ENCODE measurements around the gene ZNF593OS. TPM values are rescaled to one million over a fixed set of nuclear protein-coding genes. Genes with fewer than 3 reads are reported as not detected.

The ZNF593OS gene
- total RNA-seq, 1 experiment from 2014 or later, result not detected

DNA sequence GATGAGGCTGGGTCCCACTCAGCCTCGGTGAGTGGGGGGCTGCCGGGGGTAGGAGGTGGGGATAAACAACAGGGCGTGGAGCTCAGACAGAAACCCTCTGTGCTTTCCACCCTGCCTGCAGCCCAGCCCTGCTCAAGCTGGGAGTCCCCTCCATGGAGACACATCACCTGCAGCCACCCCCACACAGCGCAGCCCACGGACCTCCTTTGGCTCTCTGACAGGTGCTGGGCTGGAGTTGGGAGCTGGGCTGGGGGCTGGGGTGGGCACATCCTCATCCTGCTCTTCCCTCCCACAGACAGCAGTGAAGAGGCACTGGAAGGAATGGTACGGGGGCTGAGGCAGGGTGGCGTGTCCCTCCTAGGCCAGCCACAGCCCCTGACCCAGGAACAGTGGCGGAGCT, 16.8 kb upstream of the ZNF593OS start:
- H2AFZ ChIP-seq (ENCODE audit: low read depth, low read length, poor library complexity, severe bottlenecking), result no peak overlapping the region
- no TSS peak for BruUV-seq (replicated peaks)

More for the DNA sequence above, 16.8 kb upstream of the ZNF593OS start:
- no peaks in the 10 kb centered on the region for H3K9me2 ChIP-seq (ENCODE audit: insufficient read depth)
- CTCF ChIA-PET, result interaction anchor here (2.6 kb wide), 2 partner anchors 11 to 45 kb away, joined by 13 to 16 read pairs; partner anchors contain the start of genes CEP85 and CNKSR1
- no peak overlapping the region for H3K4me2 ChIP-seq (ENCODE audit: low read length)
- no peak for TF ChIP-seq EZH2phosphoT487 (IDR thresholded peaks at IDR 0.05; ENCODE audit: borderline replicate concordance)
- TF ChIP-seq YY1 (IDR thresholded peaks at IDR 0.05; ENCODE audit: extremely low read depth, insufficient replicate concordance, low read depth, low read length), result no peak
- no peak for TF ChIP-seq SIN3A (IDR thresholded peaks at IDR 0.05; ENCODE audit: low read depth)
- TF ChIP-seq ELF1 (IDR thresholded peaks at IDR 0.05; ENCODE audit: borderline replicate concordance, low read depth), result no peak
- no peak for TF ChIP-seq FOSL1 (IDR thresholded peaks at IDR 0.05; ENCODE audit: low read depth)
- TF ChIP-seq CBX3 (IDR thresholded peaks at IDR 0.05; ENCODE audit: low read depth), result no peak
- TF ChIP-seq EZH2 (IDR thresholded peaks at IDR 0.05), result no peak
- TF ChIP-seq ZFX (IDR thresholded peaks at IDR 0.05), result no peak
- no peak for TF ChIP-seq POLR2A (IDR thresholded peaks at IDR 0.05; ENCODE audit: borderline replicate concordance, extremely low read depth, insufficient read depth, insufficient read length)
- TF ChIP-seq JUND (IDR thresholded peaks at IDR 0.05), result no peak
- TF ChIP-seq SP1 (IDR thresholded peaks at IDR 0.05; ENCODE audit: low read depth), result no peak
- no peak for TF ChIP-seq SRF (IDR thresholded peaks at IDR 0.05; ENCODE audit: low read depth)
- no peak for TF ChIP-seq CTCF (IDR thresholded peaks at IDR 0.05 in 2 of 3, conservative IDR thresholded peaks at IDR 0.05 in 1 of 3; ENCODE audit: borderline replicate concordance in 1 of 3, insufficient read depth in 1 of 3, low read depth in 2 of 3, low read length in 2 of 3)
- TF ChIP-seq, protein P1, sequence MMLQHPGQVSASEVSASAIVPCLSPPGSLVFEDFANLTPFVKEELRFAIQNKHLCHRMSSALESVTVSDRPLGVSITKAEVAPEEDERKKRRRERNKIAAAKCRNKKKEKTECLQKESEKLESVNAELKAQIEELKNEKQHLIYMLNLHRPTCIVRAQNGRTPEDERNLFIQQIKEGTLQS (IDR thresholded peaks at IDR 0.05), result no peak
- TF ChIP-seq CEBPB (IDR thresholded peaks at IDR 0.05; ENCODE audit: low read depth), result no peak
- TF ChIP-seq ZBTB33 (IDR thresholded peaks at IDR 0.05; ENCODE audit: extremely low read depth, insufficient replicate concordance, low read length), result no peak
- TF ChIP-seq POLR2AphosphoS5 (IDR thresholded peaks at IDR 0.05; ENCODE audit: low read depth, low read length), result no peak
- TF ChIP-seq, protein P2, sequence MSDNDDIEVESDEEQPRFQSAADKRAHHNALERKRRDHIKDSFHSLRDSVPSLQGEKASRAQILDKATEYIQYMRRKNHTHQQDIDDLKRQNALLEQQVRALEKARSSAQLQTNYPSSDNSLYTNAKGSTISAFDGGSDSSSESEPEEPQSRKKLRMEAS (IDR thresholded peaks at IDR 0.05), result no peak
- TF ChIP-seq ZNF274 (IDR thresholded peaks at IDR 0.05; ENCODE audit: low read depth, low read length), result no peak
- TF ChIP-seq TCF7L2 (IDR thresholded peaks at IDR 0.05; ENCODE audit: borderline replicate concordance, extremely low read depth, insufficient read depth, insufficient read length), result no peak
- intact Hi-C loops (cut with micrococcal nuclease), result no loop called here
- no peak overlapping the region for H3K4me3 ChIP-seq (replicated peaks in 1 of 2; ENCODE audit: low read depth in 1 of 2, low read length in 2 of 2)
- no peak overlapping the region for H3K27ac ChIP-seq (ENCODE audit: low read depth, low read length)
- no peaks in the 10 kb centered on the region for H4K20me1 ChIP-seq (ENCODE audit: insufficient read depth)
- no peak for ATAC-seq
- H3K27me3 ChIP-seq (ENCODE audit: insufficient read depth, low read length), result no peaks in the 10 kb centered on the region
- RAD21 ChIA-PET (ENCODE audit: low non-redundant PET in 1 of 2, low total read pairs in 2 of 2, uncharacterized antibody in 2 of 2, unreplicated experiment in 2 of 2), result no interaction called here
- H3K9me3 ChIP-seq (ENCODE audit: control insufficient read depth in 1 of 2, insufficient read depth in 1 of 2, low read depth in 1 of 2, low read length in 2 of 2), result no peaks in the 10 kb centered on the region
- no peaks in the 10 kb centered on the region for H3K79me2 ChIP-seq (ENCODE audit: insufficient read depth, low read length)
- DNase-seq (ENCODE audit: low read depth, low spot score), result no peak
- POLR2A ChIA-PET, result no interaction called here
- no peaks in the 10 kb centered on the region; a peak in 1 of 4 replicates for H3K36me3 ChIP-seq (ENCODE audit: control insufficient read depth in 1 of 2, insufficient read depth in 2 of 2, low read length in 2 of 2)
- H3K4me1 ChIP-seq (ENCODE audit: control insufficient read depth in 1 of 2, insufficient read depth in 2 of 2, low read length in 2 of 2), result no peaks in the 10 kb centered on the region
- no peak overlapping the region for H3K9ac ChIP-seq (ENCODE audit: low read length)
